ENCODE results near the gene NPR1.

The NPR1 gene

DNA sequence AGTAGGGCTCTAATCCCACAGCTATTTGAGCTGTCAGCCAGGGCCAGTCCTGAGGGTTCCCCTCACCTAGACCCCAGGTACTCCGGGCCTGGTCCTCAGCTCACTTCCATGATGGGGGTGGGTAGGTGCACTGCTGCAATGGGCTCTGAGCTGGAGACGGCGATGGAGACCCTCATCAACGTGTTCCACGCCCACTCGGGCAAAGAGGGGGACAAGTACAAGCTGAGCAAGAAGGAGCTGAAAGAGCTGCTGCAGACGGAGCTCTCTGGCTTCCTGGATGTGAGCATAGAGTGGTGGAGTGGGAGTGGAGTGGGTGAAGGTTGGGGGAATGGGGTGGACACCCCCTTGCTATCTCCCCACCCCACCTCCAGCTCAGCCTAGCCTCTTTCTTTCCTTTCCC, 48.1 kb upstream of the NPR1 start:
- Histone ChIP-seq H3K9ac (ENCODE audit: low read depth, low read length, poor library complexity, severe bottlenecking) (peak overlapping the region; percentile 20), H3K27me3 (ENCODE audit: insufficient read depth, low read length, poor library complexity, severe bottlenecking) (no peaks in the 10 kb centered on the region)

DNA sequence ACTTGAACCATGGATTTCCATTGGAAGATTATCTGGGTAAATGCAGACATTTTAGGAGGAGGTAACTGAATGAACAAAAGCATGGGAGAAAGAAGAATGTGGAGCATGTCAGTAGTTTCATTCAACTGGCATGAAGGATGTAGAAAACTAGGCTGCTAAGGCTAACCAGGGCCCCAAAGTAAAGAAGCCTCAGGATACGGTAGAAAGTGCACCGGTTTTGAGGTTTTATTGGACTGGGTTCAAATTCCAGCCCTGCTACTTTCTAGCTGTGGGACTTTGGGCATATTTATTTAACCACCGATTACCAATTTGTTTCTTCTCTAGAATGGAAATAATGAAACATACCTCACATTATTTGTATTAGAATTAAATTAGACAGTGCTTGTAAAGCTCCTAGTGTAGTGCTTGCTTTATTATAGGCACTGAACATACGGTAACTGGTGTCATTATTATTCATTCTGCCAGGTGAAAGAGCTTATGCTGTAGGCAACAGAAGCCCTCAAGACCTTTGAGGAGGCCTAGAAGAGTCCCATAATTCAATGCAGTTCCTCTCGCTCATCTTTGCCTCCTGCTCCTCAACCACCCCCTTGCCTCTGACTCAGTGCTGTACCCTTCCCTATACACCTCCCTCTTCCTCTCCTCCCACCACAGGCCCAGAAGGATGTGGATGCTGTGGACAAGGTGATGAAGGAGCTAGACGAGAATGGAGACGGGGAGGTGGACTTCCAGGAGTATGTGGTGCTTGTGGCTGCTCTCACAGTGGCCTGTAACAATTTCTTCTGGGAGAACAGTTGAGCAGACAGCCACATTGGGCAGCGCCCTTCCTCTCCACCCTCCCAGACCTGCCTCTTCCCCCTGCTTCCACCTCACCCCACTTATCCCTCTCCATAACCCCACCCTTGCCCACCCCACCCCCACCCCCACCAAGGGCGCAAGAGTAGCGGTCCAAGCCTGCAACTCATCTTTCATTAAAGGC, 47.2 kb upstream of the NPR1 start:
- Histone ChIP-seq H2AFZ (ENCODE audit: low read length) (no peak overlapping the region), H4K20me1 (ENCODE audit: insufficient read depth, low read length, poor library complexity, severe bottlenecking) (peaks cover 19% of the 10 kb centered on the region), H3K9me3 (ENCODE audit: insufficient read depth, low read depth, low read length) (no peaks in the 10 kb centered on the region), H3K9me2 (replicated peaks; ENCODE audit: low read depth, low read length) (no peaks in the 10 kb centered on the region), H3K4me2 (ENCODE audit: low read depth, low read length, poor library complexity, severe bottlenecking) (no peak overlapping the region), H3K27me3 (ENCODE audit: insufficient read depth, low read length, poor library complexity, severe bottlenecking) (no peaks in the 10 kb centered on the region), H3K79me2 (ENCODE audit: insufficient read depth, low read length) (peaks cover 21% of the 10 kb centered on the region), H3K4me1 (ENCODE audit: insufficient read depth, low read length, poor library complexity, severe bottlenecking) (peaks cover 41% of the 10 kb centered on the region), H3K36me3 (ENCODE audit: insufficient read depth, low read length) (peaks cover 1% of the 10 kb centered on the region; the same call in 1 of the 2 replicates), H3K4me3 (ENCODE audit: low read length, poor library complexity, severe bottlenecking) (no peak overlapping the region), H3K9ac (ENCODE audit: low read depth, low read length, poor library complexity, severe bottlenecking) (no peak overlapping the region), H3F3A (ENCODE audit: low read depth) (no peaks in the 10 kb centered on the region)
- no peak for TF ChIP-seq EZH2phosphoT487 (IDR thresholded peaks at IDR 0.05; ENCODE audit: borderline replicate concordance)

More for the DNA sequence above, 48.1 kb upstream of the NPR1 start:
- H3K9me3 ChIP-seq (ENCODE audit: insufficient read depth, low read depth, low read length): no peaks in the 10 kb centered on the region
- H3F3A ChIP-seq (ENCODE audit: low read depth): no peaks in the 10 kb centered on the region
- no peak overlapping the region for H2AFZ ChIP-seq (ENCODE audit: low read length)
- peaks cover 11% of the 10 kb centered on the region for H3K79me2 ChIP-seq (ENCODE audit: insufficient read depth, low read length)
- H3K36me3 ChIP-seq (ENCODE audit: insufficient read depth, low read length): no peaks in the 10 kb centered on the region
- H3K4me1 ChIP-seq (ENCODE audit: insufficient read depth, low read length, poor library complexity, severe bottlenecking): peaks cover 32% of the 10 kb centered on the region
- TF ChIP-seq EZH2phosphoT487 (IDR thresholded peaks at IDR 0.05; ENCODE audit: borderline replicate concordance): no peak
- TF ChIP-seq, protein P1, sequence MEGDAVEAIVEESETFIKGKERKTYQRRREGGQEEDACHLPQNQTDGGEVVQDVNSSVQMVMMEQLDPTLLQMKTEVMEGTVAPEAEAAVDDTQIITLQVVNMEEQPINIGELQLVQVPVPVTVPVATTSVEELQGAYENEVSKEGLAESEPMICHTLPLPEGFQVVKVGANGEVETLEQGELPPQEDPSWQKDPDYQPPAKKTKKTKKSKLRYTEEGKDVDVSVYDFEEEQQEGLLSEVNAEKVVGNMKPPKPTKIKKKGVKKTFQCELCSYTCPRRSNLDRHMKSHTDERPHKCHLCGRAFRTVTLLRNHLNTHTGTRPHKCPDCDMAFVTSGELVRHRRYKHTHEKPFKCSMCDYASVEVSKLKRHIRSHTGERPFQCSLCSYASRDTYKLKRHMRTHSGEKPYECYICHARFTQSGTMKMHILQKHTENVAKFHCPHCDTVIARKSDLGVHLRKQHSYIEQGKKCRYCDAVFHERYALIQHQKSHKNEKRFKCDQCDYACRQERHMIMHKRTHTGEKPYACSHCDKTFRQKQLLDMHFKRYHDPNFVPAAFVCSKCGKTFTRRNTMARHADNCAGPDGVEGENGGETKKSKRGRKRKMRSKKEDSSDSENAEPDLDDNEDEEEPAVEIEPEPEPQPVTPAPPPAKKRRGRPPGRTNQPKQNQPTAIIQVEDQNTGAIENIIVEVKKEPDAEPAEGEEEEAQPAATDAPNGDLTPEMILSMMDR (conservative IDR thresholded peaks at IDR 0.05; ENCODE audit: low read length): no peak
- peaks cover 9% of the 10 kb centered on the region for H4K20me1 ChIP-seq (ENCODE audit: insufficient read depth, low read length, poor library complexity, severe bottlenecking)
- H3K4me2 ChIP-seq (ENCODE audit: low read depth, low read length, poor library complexity, severe bottlenecking): no peak overlapping the region
- no peaks in the 10 kb centered on the region for H3K9me2 ChIP-seq (replicated peaks; ENCODE audit: low read depth, low read length)
- no peak overlapping the region for H3K4me3 ChIP-seq (ENCODE audit: low read length, poor library complexity, severe bottlenecking)

DNA sequence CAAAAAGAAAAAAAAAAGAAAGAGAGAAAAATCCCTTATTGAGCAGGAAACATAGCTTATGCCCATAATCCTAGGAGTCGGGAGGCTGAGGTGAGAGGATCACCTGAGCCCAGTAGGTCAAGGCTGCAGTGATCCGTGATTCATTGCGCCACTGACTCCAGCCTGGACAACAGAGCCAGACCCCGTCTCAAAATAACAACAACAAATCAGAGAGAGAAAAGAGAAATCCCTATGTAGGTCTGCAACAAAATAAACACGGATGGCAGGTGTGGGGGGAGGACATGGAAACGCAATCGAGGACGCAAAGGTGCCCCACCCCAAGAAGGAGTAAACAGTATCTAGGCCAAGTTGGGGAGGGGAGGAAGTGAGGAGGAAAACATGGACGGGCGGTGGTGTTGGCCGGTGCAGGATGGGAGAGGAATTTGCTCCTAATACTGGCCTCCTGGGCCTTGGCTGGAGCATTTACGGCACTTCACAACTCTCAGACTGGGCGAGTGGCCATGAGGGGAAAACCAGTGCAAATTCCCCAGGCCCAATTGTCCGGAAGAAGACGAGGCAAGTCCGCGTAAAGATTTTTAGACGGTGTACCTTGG, 45.2 kb upstream of the NPR1 start:
- peaks cover 20% of the 10 kb centered on the region for H3K36me3 ChIP-seq (ENCODE audit: insufficient read depth, low read length)
- H4K20me1 ChIP-seq (ENCODE audit: insufficient read depth, low read length, poor library complexity, severe bottlenecking): peaks cover 36% of the 10 kb centered on the region
- H3K9me3 ChIP-seq (ENCODE audit: insufficient read depth, low read depth, low read length): no peaks in the 10 kb centered on the region
- H3F3A ChIP-seq (ENCODE audit: low read depth): no peaks in the 10 kb centered on the region
- H3K27me3 ChIP-seq (ENCODE audit: insufficient read depth, low read length, poor library complexity, severe bottlenecking): no peaks in the 10 kb centered on the region
- H3K9me2 ChIP-seq (replicated peaks; ENCODE audit: low read depth, low read length): no peaks in the 10 kb centered on the region
- no peak overlapping the region for H3K9ac ChIP-seq (ENCODE audit: low read depth, low read length, poor library complexity, severe bottlenecking)
- no peak for TF ChIP-seq EZH2phosphoT487 (IDR thresholded peaks at IDR 0.05; ENCODE audit: borderline replicate concordance)
- TF ChIP-seq, protein P1 (conservative IDR thresholded peaks at IDR 0.05; ENCODE audit: low read length): no peak
- no peak overlapping the region for H2AFZ ChIP-seq (ENCODE audit: low read length)
- peaks cover 40% of the 10 kb centered on the region for H3K79me2 ChIP-seq (ENCODE audit: insufficient read depth, low read length)
- H3K4me2 ChIP-seq (ENCODE audit: low read depth, low read length, poor library complexity, severe bottlenecking): peak overlapping the region; percentile 22
- H3K4me3 ChIP-seq (ENCODE audit: low read length, poor library complexity, severe bottlenecking): no peak overlapping the region
- peaks cover 40% of the 10 kb centered on the region for H3K4me1 ChIP-seq (ENCODE audit: insufficient read depth, low read length, poor library complexity, severe bottlenecking)

Measured in Loucy (cell line).